H1 (cell line): ENCODE results near the gene MAPKAPK2. TPM values are rescaled to one million over a fixed set of nuclear protein-coding genes. Genes with fewer than 3 reads are reported as not detected.
A peak's percentile ranks its signal among the peaks of the same experiment; 100 is the strongest.

ENCODE experiments used
- CTCF ChIA-PET: fragments of 300-600 bp; sonication (Branson Sonifier 250); formaldehyde crosslinking; loops from one replicate; lab custom pipeline; 2021; ENCODE audit not compliant: partially characterized antibody; lab: Charles Lee
- POLR2A ChIA-PET: fragments of 300-600 bp; sonication (Branson Sonifier 250); formaldehyde crosslinking; loops from one replicate; lab custom pipeline; 2021; ENCODE audit warnings: inconsistent platforms; ENCODE audit not compliant: partially characterized antibody; lab: Charles Lee
- DNase-seq, 2 experiments: peaks; one replicate each; pipeline versions ENCODE4 v3.0.0 to v3.0.0-alpha.2; 2010 to 2022; ENCODE audit warnings: low spot score in 2 of 2, low read depth in 1 of 2, mixed read lengths in 1 of 2
- FAIRE-seq: peaks from 2 replicates; lab custom pipeline; 2011; peaks lifted over from hg19 to GRCh38; lab: Jason Lieb, UNC
- H2AFZ ChIP-seq: 2 replicates; pipeline ENCODE4 v1.8.1; 2012; ENCODE audit warnings: low read length, inconsistent platforms
- H2AK5ac ChIP-seq: 2 replicates; pipeline ENCODE4 v1.6.1; 2013; ENCODE audit warnings: low read depth, low read length
- H2BK120ac ChIP-seq: replicated peaks from 2 replicates; pipeline ENCODE3; 2013; ENCODE audit warnings: low read depth, low read length, inconsistent platforms
- H2BK12ac ChIP-seq: 2 replicates; pipeline ENCODE4 v1.6.1; 2013; ENCODE audit warnings: low read depth, low read length
- H2BK15ac ChIP-seq: 2 replicates; pipeline ENCODE4 v1.6.1; 2013; ENCODE audit warnings: low read length
- H2BK20ac ChIP-seq: 2 replicates; pipeline ENCODE4 v1.6.1; 2013; ENCODE audit warnings: low read length
- H2BK5ac ChIP-seq: 2 replicates; pipeline ENCODE4 v1.6.1; 2013; ENCODE audit warnings: low read depth, low read length
- H3K14ac ChIP-seq: 2 replicates; pipeline ENCODE4 v1.6.1; 2013; ENCODE audit warnings: inconsistent platforms; ENCODE audit not compliant: insufficient read length
- H3K18ac ChIP-seq: 2 replicates; pipeline ENCODE4 v1.6.1; 2013; ENCODE audit warnings: low read length; ENCODE audit errors: extremely low read depth
- H3K23ac ChIP-seq: 2 replicates; pipeline ENCODE4 v1.6.1; 2013; ENCODE audit warnings: inconsistent platforms; ENCODE audit not compliant: insufficient read length
- H3K23me2 ChIP-seq: 2 replicates; pipeline ENCODE4 v1.6.1; 2013; ENCODE audit warnings: low read depth, low read length
- H3K27ac ChIP-seq: 2 replicates; pipeline ENCODE4 v1.6.1; 2011; ENCODE audit warnings: low read depth, low read length, inconsistent platforms
- H3K27me3 ChIP-seq, 4 experiments: replicated peaks in 1 of 4; 1 replicate in 1 of 4; 2 replicates in 3 of 4; pipeline versions ENCODE4 v1.6.1 to v1.8.1; 2011 to 2013; ENCODE audit warnings: low read length in 3 of 4, mild to moderate bottlenecking in 3 of 4, inconsistent platforms in 2 of 4, mixed read lengths in 2 of 4, moderate library complexity in 1 of 4; ENCODE audit not compliant: control insufficient read depth in 3 of 4, insufficient read depth in 3 of 4; ENCODE audit errors: extremely low read depth in 1 of 4
- H3K36me3 ChIP-seq, 4 experiments: 2 replicates each; pipeline versions ENCODE4 v1.6.1 to v1.8.1; 2011 to 2013; ENCODE audit warnings: mild to moderate bottlenecking in 4 of 4, low read length in 3 of 4, moderate library complexity in 2 of 4, control low read depth in 1 of 4, inconsistent platforms in 1 of 4; ENCODE audit not compliant: insufficient read depth in 4 of 4, control insufficient read depth in 2 of 4
- H3K4ac ChIP-seq: replicated peaks from 2 replicates; pipeline ENCODE3; 2013; ENCODE audit warnings: low read length, low read depth, mixed read lengths, inconsistent platforms; ENCODE audit not compliant: insufficient read length
- H3K4me1 ChIP-seq, 4 experiments: replicated peaks in 1 of 4; 1 replicate in 1 of 4; 2 replicates in 3 of 4; pipeline versions ENCODE4 v1.6.1 to v1.8.1; 2011 to 2013; ENCODE audit warnings: low read length in 3 of 4, inconsistent platforms in 2 of 4, mixed read lengths in 1 of 4; ENCODE audit not compliant: insufficient read depth in 4 of 4, control insufficient read depth in 3 of 4
- H3K4me2 ChIP-seq, 2 experiments: 2 replicates each; pipeline versions ENCODE4 v1.6.1 to v1.8.1; 2011 to 2013; ENCODE audit warnings: low read depth in 2 of 2, low read length in 2 of 2, control low read depth in 1 of 2, inconsistent platforms in 1 of 2, mild to moderate bottlenecking in 1 of 2; ENCODE audit not compliant: insufficient read depth in 1 of 2
- H3K4me3 ChIP-seq, 4 experiments: fragments of 200-600, 300-600 bp in 1 of 4; sonication (generic), shearing (Covaris generic), sonication (Bioruptor Twin) in 1 of 4; 2 replicates each; pipeline versions ENCODE4 v1.5.1 to v1.8.1; 2011 to 2016; ENCODE audit warnings: low read length in 4 of 4, low read depth in 3 of 4, control low read depth in 2 of 4, inconsistent platforms in 2 of 4, mild to moderate bottlenecking in 2 of 4, mixed read lengths in 1 of 4, moderate library complexity in 1 of 4; ENCODE audit not compliant: insufficient read depth in 2 of 4; ENCODE audit errors: extremely low read depth in 1 of 4
- H3K56ac ChIP-seq: replicated peaks from 2 replicates; pipeline ENCODE3; 2013; ENCODE audit warnings: low read depth, mild to moderate bottlenecking, mixed read lengths, low read length, inconsistent platforms; ENCODE audit not compliant: insufficient read length
- H3K79me1 ChIP-seq: 2 replicates; pipeline ENCODE4 v1.6.1; 2013; ENCODE audit warnings: low read depth, low read length, control low read depth
- H3K79me2 ChIP-seq, 2 experiments: 2 replicates each; pipeline versions ENCODE4 v1.6.1 to v1.8.1; 2012 to 2013; ENCODE audit warnings: low read length in 2 of 2, mild to moderate bottlenecking in 2 of 2, inconsistent platforms in 1 of 2; ENCODE audit not compliant: insufficient read depth in 2 of 2, control insufficient read depth in 1 of 2
- H3K9ac ChIP-seq, 4 experiments: replicated peaks in 1 of 4; 1 replicate in 1 of 4; 2 replicates in 3 of 4; pipeline versions ENCODE4 v1.6.1 to v1.8.1; 2011 to 2013; ENCODE audit warnings: low read depth in 3 of 4, low read length in 3 of 4, control low read depth in 2 of 4, mild to moderate bottlenecking in 2 of 4, moderate library complexity in 2 of 4, inconsistent platforms in 1 of 4; ENCODE audit errors: extremely low read depth in 1 of 4
- H3K9me3 ChIP-seq, 2 experiments: 2 replicates each; pipeline versions ENCODE4 v1.6.1 to v1.8.1; 2012 to 2013; ENCODE audit warnings: mild to moderate bottlenecking in 2 of 2, moderate library complexity in 2 of 2, control low read depth in 1 of 2, inconsistent platforms in 1 of 2, low read depth in 1 of 2, low read length in 1 of 2, mixed read lengths in 1 of 2; ENCODE audit not compliant: insufficient read depth in 2 of 2
- H4K20me1 ChIP-seq, 2 experiments: replicated peaks in 1 of 2; 2 replicates each; pipeline versions ENCODE3 to v1.8.1; 2011 to 2013; ENCODE audit warnings: inconsistent platforms in 2 of 2, low read length in 2 of 2, mild to moderate bottlenecking in 1 of 2; ENCODE audit not compliant: insufficient read depth in 2 of 2, control insufficient read depth in 1 of 2
- H4K5ac ChIP-seq: 2 replicates; pipeline ENCODE4 v1.6.1; 2013; ENCODE audit warnings: low read length, low read depth, mixed read lengths, inconsistent platforms; ENCODE audit not compliant: insufficient read length
- H4K8ac ChIP-seq: 2 replicates; pipeline ENCODE4 v1.8.0; 2013; ENCODE audit warnings: mild to moderate bottlenecking, moderate library complexity, low read length, inconsistent platforms; ENCODE audit not compliant: insufficient read depth; ENCODE audit errors: extremely low read depth
- H4K91ac ChIP-seq: replicated peaks from 2 replicates; pipeline ENCODE3; 2013; ENCODE audit warnings: low read length, mixed read lengths, inconsistent platforms; ENCODE audit not compliant: insufficient read length
- ASH2L ChIP-seq: fragments of 200-600, 300-600 bp; sonication (generic); IDR thresholded peaks from one replicate; pipeline ENCODE4 v1.7.1; 2017; ENCODE audit warnings: low read length
- EZH2 ChIP-seq: fragments of 200-600 bp; sonication (generic); IDR thresholded peaks from 2 replicates; pipeline ENCODE4 v1.7.1; 2012; ENCODE audit warnings: low read depth, mild to moderate bottlenecking, moderate library complexity, low read length, inconsistent platforms; ENCODE audit not compliant: severe bottlenecking
- PHF8 ChIP-seq: fragments of 200-600 bp; sonication (generic); conservative IDR thresholded peaks from 2 replicates; pipeline ENCODE4 v1.7.1; 2012; ENCODE audit warnings: low read depth, mild to moderate bottlenecking, inconsistent platforms, low read length, moderate library complexity
- SIN3A ChIP-seq, 2 experiments: IDR thresholded peaks in 1 of 2; conservative IDR thresholded peaks in 1 of 2; 2 replicates each; pipeline ENCODE4 v1.6.1; 2011 to 2012; ENCODE audit warnings: low read length in 2 of 2, improper control_type of control experiment in 1 of 2, low read depth in 1 of 2, mild to moderate bottlenecking in 1 of 2
- SP2 ChIP-seq: IDR thresholded peaks from 2 replicates; pipeline ENCODE4 v1.6.1; 2012; ENCODE audit warnings: mild to moderate bottlenecking, low read length, inconsistent platforms
- WGBS, 2 experiments: shearing (Covaris generic) in 1 of 2; methylation state at CpG; one replicate each; pipeline versions ENCODE4 v1.1.6 to v1.1.7; 2013 to 2015; ENCODE audit warnings: low lambda C conversion rate in 2 of 2, mixed read lengths in 2 of 2, inconsistent platforms in 1 of 2, low coverage in 1 of 2, missing lambda C conversion rate in 1 of 2; ENCODE audit not compliant: insufficient replicate concordance in 2 of 2, insufficient coverage in 1 of 2, insufficient read length in 1 of 2; ENCODE audit errors: extremely low coverage in 1 of 2, missing lambda C conversion rate in 1 of 2; 5-methylcytosine and 5-hydroxymethylcytosine counted together
- polyA plus RNA-seq, 7 experiments: library from polyadenylated mRNA; depleted of rRNA in 3 of 7; stranded (reverse) in 5 of 7; unstranded in 2 of 7; fragments of >200 nt in 5 of 7; fragments of 200-250 nt in 2 of 7; gene quantifications; 1 replicate in 5 of 7; 2 replicates in 1 of 7; 4 replicates in 1 of 7; pipeline versions ENCODE4 v1.2.1 to v1.2.3, GENCODE V29; 2011 to 2013; ENCODE audit warnings: missing spikeins in 2 of 7, mixed read lengths in 2 of 7
- total RNA-seq: library from RNA; stranded (reverse); fragmentation: NEBNext Ultra II Directional; extraction: Animal tissue kit (Norgen Biotek cat#: 25700); gene quantifications from 2 replicates; pipeline ENCODE4 v1.2.1, GENCODE V29; 2021

The MAPKAPK2 gene
- total and polyA plus RNA-seq, 2 of the 8 experiments (the other 6 are each of a cell fraction or from before 2014, with no cell fraction given), result 27.5 to 44.9 TPM

DNA sequence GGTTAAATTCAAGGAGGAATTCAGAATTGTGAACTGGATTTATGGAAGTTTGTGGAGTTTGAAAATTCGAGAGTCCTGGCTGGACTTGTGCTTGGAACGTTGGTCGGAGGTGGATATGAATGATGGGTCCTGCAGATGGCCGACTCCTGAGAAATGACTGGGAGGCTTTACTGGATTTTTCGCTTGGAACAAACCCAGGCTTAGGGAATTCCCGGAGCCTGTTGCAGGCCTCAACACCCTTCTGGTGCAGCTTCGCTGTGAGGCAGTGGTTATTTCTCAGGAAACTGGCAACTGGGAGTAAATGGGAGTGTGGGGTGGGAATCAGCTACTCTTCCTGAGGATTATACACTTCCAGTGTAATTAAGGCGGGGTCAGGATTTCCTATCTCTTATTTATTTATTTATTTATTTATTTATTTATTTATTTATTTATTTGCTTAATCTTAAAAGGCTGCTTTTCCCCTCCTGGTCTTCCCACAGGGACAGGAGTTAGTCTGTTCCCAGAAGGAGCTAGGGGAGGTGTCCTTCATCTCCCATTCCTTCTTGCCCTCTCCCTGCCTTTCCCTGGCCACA is 21.1 kb downstream of the MAPKAPK2 start:
- H2BK20ac ChIP-seq, result peak overlapping the region; percentile 23; the same call in 1 of the 2 replicates
- H3K14ac ChIP-seq, result no peak overlapping the region
- no peak overlapping the region for H3K27ac ChIP-seq
- H3K9me3 ChIP-seq, result no peaks in the 10 kb centered on the region
- FAIRE-seq (no peak), DNase-seq (no peak)
- peak overlapping the region; percentile 18; the same call in 1 of the 2 replicates for H2BK12ac ChIP-seq
- H3K23me2 ChIP-seq, result no peaks in the 10 kb centered on the region
- no peak overlapping the region for H2AK5ac ChIP-seq
- H3K36me3 ChIP-seq, result no peaks in the 10 kb centered on the region; a peak in 1 of 8 replicates
- no peaks in the 10 kb centered on the region for H3K27me3 ChIP-seq
- peak overlapping the region in 1 of 4 experiments; percentile 28; a peak in 2 of 8 replicates for H3K4me3 ChIP-seq
- no peak overlapping the region for H3K9ac ChIP-seq
- H3K79me2 ChIP-seq, result peaks cover 5 to 66% of the 10 kb centered on the region in 2 experiments; a peak in 3 of 4 replicates
- peak overlapping the region; percentile 49 to 78 for H3K4me2 ChIP-seq
- H4K5ac ChIP-seq, result no peak overlapping the region
- 80% methylated on average over 8 of the region's 8 CpGs; no CpG with 5 or more reads in 1 of the 2 experiments for WGBS, 2 experiments
- H3K4me1 ChIP-seq, result peaks cover 22 to 49% (median 32%) of the 10 kb centered on the region in 4 experiments
- peaks cover 2% of the 10 kb centered on the region for H3K79me1 ChIP-seq
- no peak for TF ChIP-seq EZH2
- TF ChIP-seq SP2, result no peak
- no peak for TF ChIP-seq ASH2L
- TF ChIP-seq SIN3A (conservative IDR thresholded peaks at IDR 0.05 in 1 of 2, IDR thresholded peaks at IDR 0.05 in 1 of 2; ENCODE audit: low read depth in 1 of 2, low read length in 2 of 2), result no peak
- no peak for TF ChIP-seq PHF8
- H4K91ac ChIP-seq, result peak overlapping the region; percentile 76
- H3K56ac ChIP-seq, result no peak overlapping the region
- no peak overlapping the region for H2BK15ac ChIP-seq
- no peak overlapping the region for H4K8ac ChIP-seq
- CTCF ChIA-PET, result interaction anchor here (0.6 to 3.7 kb wide), 21 partner anchors 11 to 299 kb away, joined by 3 to 25 read pairs (median 4); partner anchors contain the start of gene DYRK3
- H4K20me1 ChIP-seq, result peaks cover 30 to 34% of the 10 kb centered on the region in 2 experiments
- POLR2A ChIA-PET, result interaction anchor here (1.1 to 2.3 kb wide), 5 partner anchors 11 to 42 kb away, joined by 4 to 8 read pairs (median 5); no protein-coding TSS in a partner anchor
- no peak overlapping the region for H3K23ac ChIP-seq
- peak overlapping the region; percentile 11; the same call in 1 of the 2 replicates for H2BK5ac ChIP-seq
- peak overlapping the region; percentile 22 for H3K18ac ChIP-seq
- peak overlapping the region; percentile 60 for H2BK120ac ChIP-seq
- H3K4ac ChIP-seq, result peak overlapping the region; percentile 48
- H2AFZ ChIP-seq, result no peak overlapping the region
